Caco-2 (cell line): ENCODE results near the gene RAC3. TPM values are rescaled to one million over a fixed set of nuclear protein-coding genes. Genes with fewer than 3 reads are reported as not detected.

Experiments
- BruUV-seq: library from RNA; stranded (reverse); fragments of 400-500 nt; replicated peaks from 2 replicates; lab custom pipeline; 2021; lab: Mats Ljungman, UMichigan
- CTCF ChIA-PET: fragments of 300-600 bp; sonication (Branson Sonifier 250); formaldehyde crosslinking; loops from one replicate; lab custom pipeline; 2022; ENCODE audit warnings: antibody characterized with exemption; lab: Charles Lee
- POLR2A ChIA-PET: fragments of 300-600 bp; sonication (Branson Sonifier 250); formaldehyde crosslinking; loops from one replicate; lab custom pipeline; 2022; ENCODE audit warnings: antibody characterized with exemption; lab: Charles Lee
- DNase-seq, 2 experiments: peaks; one replicate each; pipeline versions ENCODE4 v3.0.0 to v3.0.0-alpha.2; 2020 to 2022
- H3K27me3 ChIP-seq: replicated peaks from 2 replicates; pipeline ENCODE4 v1.6.0; 2011; ENCODE audit warnings: low read length; ENCODE audit not compliant: control insufficient read depth, insufficient read depth
- H3K36me3 ChIP-seq: 2 replicates; pipeline ENCODE4 v1.5.1; 2011; ENCODE audit warnings: low read length; ENCODE audit not compliant: control insufficient read depth, insufficient read depth
- H3K4me1 ChIP-seq: fragments of 250-450 bp; sonication (Bioruptor Pico); 2 replicates; pipeline ENCODE4 v1.5.1; 2020; ENCODE audit warnings: mild to moderate bottlenecking
- H3K4me3 ChIP-seq: 2 replicates; pipeline ENCODE4 v1.5.1; 2011; ENCODE audit warnings: low read depth, mild to moderate bottlenecking, control low read depth, low read length
- H3K9me3 ChIP-seq: fragments of 250-450 bp; sonication (Bioruptor Pico); 2 replicates; pipeline ENCODE4 v1.5.1; 2020; ENCODE audit warnings: mild to moderate bottlenecking, moderate library complexity
- H3K27ac Mint-ChIP-seq: one replicate; pipeline ENCODE4 v1.8.0; 2022; ENCODE audit warnings: mixed read lengths; ENCODE audit not compliant: unreplicated experiment
- H3K27me3 Mint-ChIP-seq: one replicate; pipeline ENCODE4 v1.8.0; 2022; ENCODE audit warnings: mixed read lengths; ENCODE audit not compliant: insufficient read depth, unreplicated experiment
- H3K36me3 Mint-ChIP-seq: one replicate; pipeline ENCODE4 v1.8.0; 2022; ENCODE audit warnings: mild to moderate bottlenecking, mixed read lengths; ENCODE audit not compliant: insufficient read depth, unreplicated experiment
- H3K4me1 Mint-ChIP-seq: one replicate; pipeline ENCODE4 v1.8.0; 2022; ENCODE audit warnings: low read depth, mixed read lengths; ENCODE audit not compliant: unreplicated experiment
- H3K4me3 Mint-ChIP-seq: one replicate; pipeline ENCODE4 v1.8.0; 2022; ENCODE audit warnings: mild to moderate bottlenecking, moderate library complexity, mixed read lengths; ENCODE audit not compliant: unreplicated experiment
- H3K9me3 Mint-ChIP-seq: one replicate; pipeline ENCODE4 v1.8.0; 2022; ENCODE audit warnings: mixed read lengths; ENCODE audit not compliant: unreplicated experiment
- CTCF ChIP-seq, 2 experiments: fragments of 200-600 bp in 1 of 2; IDR thresholded peaks; 1 replicate in 1 of 2; 2 replicates in 1 of 2; pipeline versions ENCODE4 v1.5.1 to v1.8.0; 2011 to 2022; ENCODE audit warnings: antibody characterized with exemption in 1 of 2, control low read depth in 1 of 2, inconsistent platforms in 1 of 2, low read depth in 1 of 2, low read length in 1 of 2, mild to moderate bottlenecking in 1 of 2, moderate library complexity in 1 of 2; ENCODE audit not compliant: insufficient read depth in 1 of 2, severe bottlenecking in 1 of 2, unreplicated experiment in 1 of 2
- intact Hi-C: fragments of 100-400 bp; cut with micrococcal nuclease; formaldehyde crosslinking; loops from one replicate; pipeline ENCODE4 v1.10.0; 2022; ENCODE audit not compliant: unreplicated experiment
- total RNA-seq: library from RNA; stranded (reverse); gene quantifications from 2 replicates; pipeline ENCODE4 v1.2.3, GENCODE V29; 2022

The RAC3 gene
- total RNA-seq, 1 experiment from 2014 or later: 94.5 TPM

DNA sequence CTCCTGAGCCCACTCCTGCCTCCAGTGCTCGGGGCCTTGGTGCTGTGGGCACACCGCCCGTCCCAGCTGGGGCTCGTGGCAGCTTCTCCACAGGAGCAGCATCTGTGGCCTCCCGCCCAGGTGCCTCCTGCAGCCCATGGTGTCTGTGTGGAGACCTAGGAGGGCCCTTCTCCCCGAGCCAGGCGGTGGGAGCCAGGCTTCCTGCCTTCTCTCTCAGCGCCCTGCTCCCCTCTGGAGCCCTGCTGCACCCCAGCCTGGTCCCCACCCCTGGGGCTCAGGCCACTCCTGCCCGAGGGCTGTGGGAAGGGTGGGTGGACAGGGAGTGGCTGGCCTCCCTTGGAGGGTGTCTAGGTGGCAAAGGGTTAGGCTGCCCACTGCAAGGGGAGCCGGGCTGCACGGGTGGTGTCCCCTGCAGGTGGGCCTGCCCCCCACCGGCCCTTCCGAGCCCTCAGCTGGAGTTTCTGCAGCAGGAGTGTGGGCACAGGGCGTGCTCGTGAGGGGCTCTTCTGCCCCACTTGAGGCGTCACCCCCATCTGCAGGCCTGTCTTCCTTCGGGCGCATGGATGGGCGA lies 19.8 kb upstream of the RAC3 start:
- POLR2A ChIA-PET: no interaction called here
- no peak overlapping the region for H3K4me3 Mint-ChIP-seq

GRCh38 chr17:82012261-82012639 lies 19.2 kb upstream of the RAC3 start:
- H3K27me3 ChIP-seq: no peaks in the 10 kb centered on the region
- CTCF ChIA-PET: no interaction called here
- H3K4me1 ChIP-seq: 0 out of 2 replicates have a peak, but pooled peaks cover 4% of the 10 kb centered on the region
- H3K36me3 ChIP-seq: no peaks in the 10 kb centered on the region
- intact Hi-C loops: no loop called here
- BruUV-seq: no TSS peak
- Mint-ChIP-seq H3K27me3 (no peaks in the 10 kb centered on the region), H3K36me3 (peaks cover 20% of the 10 kb centered on the region), H3K4me3 (no peak overlapping the region), H3K27ac (no peak overlapping the region), H3K9me3 (no peaks in the 10 kb centered on the region), H3K4me1 (no peaks in the 10 kb centered on the region)
- no peaks in the 10 kb centered on the region for H3K9me3 ChIP-seq
- TF ChIP-seq CTCF (IDR thresholded peaks at IDR 0.05; ENCODE audit: insufficient read depth in 1 of 2, low read depth in 1 of 2, low read length in 1 of 2, severe bottlenecking in 1 of 2, unreplicated experiment in 1 of 2): no peak
- POLR2A ChIA-PET: no interaction called here
- H3K4me3 ChIP-seq: no peak overlapping the region
- no peak for DNase-seq

More for the DNA sequence above, 19.8 kb upstream of the RAC3 start:
- DNase-seq: no peak
- H3K4me1 ChIP-seq: 0 out of 2 replicates have a peak, but pooled peaks cover 4% of the 10 kb centered on the region
- H3K9me3 Mint-ChIP-seq: no peaks in the 10 kb centered on the region
- H3K9me3 ChIP-seq: no peaks in the 10 kb centered on the region
- no peaks in the 10 kb centered on the region for H3K4me1 Mint-ChIP-seq
- intact Hi-C loops: no loop called here
- H3K27me3 Mint-ChIP-seq: no peaks in the 10 kb centered on the region
- H3K27me3 ChIP-seq: no peaks in the 10 kb centered on the region
- H3K36me3 Mint-ChIP-seq: peaks cover 20% of the 10 kb centered on the region
- TF ChIP-seq CTCF (IDR thresholded peaks at IDR 0.05; ENCODE audit: insufficient read depth in 1 of 2, low read depth in 1 of 2, low read length in 1 of 2, severe bottlenecking in 1 of 2, unreplicated experiment in 1 of 2): no peak
- no peak overlapping the region for H3K4me3 ChIP-seq
- H3K36me3 ChIP-seq: no peaks in the 10 kb centered on the region
- H3K27ac Mint-ChIP-seq: no peak overlapping the region
- CTCF ChIA-PET: interaction anchor here (0.6 kb wide), 1 partner anchor 142 kb away, joined by 3 read pairs; no protein-coding TSS in a partner anchor
- no TSS peak for BruUV-seq

GRCh38 chr17:82012640-82013295 lies 18.7 kb upstream of the RAC3 start:
- H3K4me3 ChIP-seq: no peak overlapping the region
- H3K4me3 Mint-ChIP-seq: no peak overlapping the region
- H3K36me3 Mint-ChIP-seq: peaks cover 24% of the 10 kb centered on the region
- ChIA-PET POLR2A (no interaction called here), CTCF (no interaction called here)
- BruUV-seq: no TSS peak
- intact Hi-C loops: no loop called here
- H3K9me3 ChIP-seq: no peaks in the 10 kb centered on the region
- H3K4me1 Mint-ChIP-seq: no peaks in the 10 kb centered on the region
- H3K4me1 ChIP-seq: 0 out of 2 replicates have a peak, but pooled peaks cover 4% of the 10 kb centered on the region
- TF ChIP-seq CTCF (IDR thresholded peaks at IDR 0.05; ENCODE audit: insufficient read depth in 1 of 2, low read depth in 1 of 2, low read length in 1 of 2, severe bottlenecking in 1 of 2, unreplicated experiment in 1 of 2): no peak
- no peaks in the 10 kb centered on the region for H3K36me3 ChIP-seq
- no peaks in the 10 kb centered on the region for H3K27me3 Mint-ChIP-seq
- no peaks in the 10 kb centered on the region for H3K27me3 ChIP-seq
- H3K9me3 Mint-ChIP-seq: no peaks in the 10 kb centered on the region
- no peak for DNase-seq
- H3K27ac Mint-ChIP-seq: peak overlapping the region; percentile 55
